ENCODE measurements around the gene TXN2.

Gene TXN2

GRCh38 chr22:36480941-36481392, 473 bp downstream of the TXN2 start:
- no peak for DNase-seq

- no peak for DNase-seq
These were observed 2.5 kb downstream of the TXN2 start for GRCh38 chr22:36478966-36479365.

DNA sequence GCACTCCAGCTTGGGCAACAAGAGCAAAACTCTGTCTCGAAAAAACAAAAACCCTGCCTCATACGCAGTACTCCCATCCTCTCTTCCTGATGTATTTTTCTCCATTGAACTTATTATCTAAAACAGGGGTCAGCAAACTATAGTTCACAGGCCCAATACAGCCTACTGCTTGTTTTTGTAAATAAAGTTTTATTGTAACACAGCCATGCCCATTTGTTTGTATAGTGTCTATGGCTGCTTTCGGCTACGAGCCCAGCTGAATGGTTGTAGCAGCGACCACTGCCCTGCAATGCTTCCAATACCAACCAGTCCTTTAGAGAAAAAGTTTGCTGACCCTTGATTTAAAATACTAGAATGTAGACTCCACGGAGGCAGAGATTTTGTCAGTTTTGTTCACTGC, 6.1 kb downstream of the TXN2 start:
- DNase-seq = no peak

DNA sequence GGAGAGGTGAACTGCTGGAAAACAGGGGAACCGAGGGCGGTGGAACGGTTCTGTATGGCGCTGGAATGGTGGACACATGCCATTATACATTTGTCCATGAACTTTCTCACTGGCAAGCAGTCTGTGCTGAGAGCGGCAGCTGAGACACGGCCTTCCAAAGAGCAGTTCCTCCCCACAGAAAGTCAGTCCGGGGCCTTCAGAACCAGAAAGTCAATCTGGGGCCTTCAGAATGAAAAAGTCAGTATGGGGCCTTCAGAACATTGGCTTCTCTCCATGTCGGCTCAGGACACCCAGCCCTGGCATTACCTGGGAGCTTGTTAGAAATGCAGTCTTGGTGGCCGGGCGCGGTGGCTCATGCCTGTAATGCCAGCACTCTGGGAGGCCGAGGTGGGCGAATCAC, 8.8 kb downstream of the TXN2 start:
- DNase-seq = no peak

DNA sequence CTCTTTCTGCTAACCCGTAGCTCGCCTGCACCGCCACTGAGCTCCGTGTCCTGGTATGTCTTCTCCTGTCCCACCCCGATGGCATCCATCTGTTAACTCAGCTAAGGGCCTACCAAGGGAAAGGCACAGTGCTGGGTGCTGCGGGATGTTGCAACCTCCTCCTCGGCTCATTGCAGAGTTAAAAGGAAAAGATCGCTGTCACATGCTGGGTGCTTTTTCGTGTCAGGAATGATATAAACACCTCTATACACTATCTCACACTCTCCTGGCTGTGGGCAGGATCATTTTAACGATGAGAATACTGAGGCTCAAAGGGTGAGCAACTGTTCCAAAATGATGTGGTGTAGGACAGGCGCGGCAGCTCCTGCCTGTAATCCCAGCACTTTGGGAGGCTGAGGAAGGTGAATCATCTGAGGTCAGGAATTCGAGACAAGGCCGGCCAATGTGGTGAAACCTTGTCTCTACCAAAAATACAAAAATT, 10.1 kb downstream of the TXN2 start:
- no peak for DNase-seq

DNA sequence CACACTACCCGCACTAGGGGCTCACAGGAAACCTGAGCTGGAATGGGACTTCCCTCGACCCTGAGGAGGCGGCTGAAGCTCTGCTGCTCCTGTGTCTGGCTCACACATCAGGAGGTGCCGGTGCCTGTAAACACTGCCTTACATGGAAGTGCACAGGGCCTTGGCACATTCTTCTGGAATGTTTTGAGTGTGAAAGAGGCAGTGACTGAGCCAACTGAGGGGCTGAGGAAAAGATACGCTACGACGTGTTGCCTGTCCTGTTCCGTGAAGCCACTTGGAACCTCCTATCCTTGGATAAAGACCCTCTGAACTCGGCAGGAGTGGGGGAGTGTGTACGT, 10.5 kb downstream of the TXN2 start:
- DNase-seq = no peak

DNA sequence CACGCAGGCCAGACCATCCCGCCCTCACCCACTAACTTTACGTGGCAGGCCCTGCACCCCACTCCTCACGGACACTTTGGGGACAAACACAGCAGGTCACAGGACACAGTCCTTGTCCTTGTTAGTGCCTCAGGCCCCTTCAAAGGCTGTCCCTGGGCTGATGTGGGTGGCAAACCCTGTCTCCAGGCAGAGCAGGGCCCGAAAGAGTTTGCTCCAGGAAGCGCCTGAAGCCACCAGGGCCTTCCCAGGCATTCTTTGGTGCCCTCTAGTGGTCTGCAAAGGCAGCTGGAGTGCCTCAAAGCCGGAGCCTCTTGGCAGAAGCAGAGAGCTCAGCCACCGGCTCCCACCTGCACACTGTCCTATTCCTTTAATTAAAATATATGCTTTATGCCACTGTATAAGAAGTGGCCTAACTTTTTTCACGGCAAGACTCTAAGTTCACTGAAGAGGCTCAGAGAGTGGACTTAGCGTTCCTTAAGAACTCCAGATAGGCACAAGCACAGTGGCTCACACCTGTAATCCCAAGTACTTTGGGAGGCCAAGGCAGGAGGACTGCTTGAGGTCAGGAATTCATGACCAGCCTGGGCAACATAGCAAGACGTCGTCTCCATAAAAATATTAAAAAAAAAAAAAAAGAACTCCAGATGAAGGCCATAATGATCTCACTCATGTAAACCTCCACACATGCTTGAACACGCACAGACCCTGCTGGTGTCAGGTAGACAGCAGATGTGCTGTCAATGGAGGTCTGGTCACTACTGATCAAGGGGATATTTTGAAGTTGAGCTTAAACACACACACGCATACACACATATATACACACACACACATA, 11.1 kb downstream of the TXN2 start:
- DNase-seq = peak; percentile 86

DNA sequence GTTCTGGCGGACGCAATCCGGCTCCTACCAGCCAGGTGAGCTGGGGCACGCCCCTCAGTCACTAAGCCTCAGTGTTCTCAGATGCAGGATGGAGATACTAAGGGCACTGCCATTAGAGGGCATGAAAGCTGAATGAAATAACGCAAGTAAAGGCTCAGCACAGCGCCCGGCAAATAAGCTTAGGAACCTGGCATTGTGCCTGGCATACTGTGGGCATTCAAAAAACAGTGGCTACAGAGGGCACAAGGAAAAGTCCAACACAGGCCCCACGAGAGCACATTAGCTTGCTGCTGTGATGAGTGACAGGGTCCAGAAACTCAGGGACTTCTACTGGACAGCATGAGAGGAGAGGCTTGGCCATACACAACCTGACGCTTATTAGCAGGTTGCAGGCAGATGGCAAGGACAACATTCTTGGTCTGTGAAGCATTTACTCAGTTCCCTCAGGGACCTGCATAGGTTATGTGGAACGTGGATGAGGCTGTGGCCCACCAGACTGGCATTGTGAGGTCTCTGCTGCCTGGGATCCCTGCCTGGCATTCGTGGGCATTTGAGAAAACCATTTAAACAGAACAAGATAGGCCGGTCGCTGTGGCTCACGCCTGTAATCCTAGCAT, 12.2 kb downstream of the TXN2 start:
- DNase-seq = no peak

DNA sequence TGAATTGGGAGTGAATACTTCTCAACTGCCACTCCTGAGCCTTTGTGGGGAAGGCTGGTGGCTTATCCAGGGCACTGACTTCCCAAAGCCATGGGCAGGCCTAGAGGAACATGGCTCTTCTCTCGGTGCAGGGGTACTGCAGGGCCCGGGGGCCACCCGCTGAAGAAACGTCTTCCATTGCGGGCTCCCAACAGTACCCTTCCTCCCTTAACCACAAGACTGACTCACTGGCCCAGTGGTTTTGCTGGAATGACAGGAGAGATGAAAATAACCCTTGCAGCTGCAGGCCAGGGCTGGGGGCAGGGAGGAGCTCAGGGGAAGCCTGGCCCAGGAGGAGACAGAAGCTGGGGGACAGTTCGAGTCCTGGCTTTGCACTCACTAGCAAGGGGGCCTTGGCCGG, 13.5 kb downstream of the TXN2 start:
- DNase-seq = no peak

GRCh38 chr22:36467042-36467810, 14.2 kb downstream of the TXN2 start:
- no peak for DNase-seq

DNA sequence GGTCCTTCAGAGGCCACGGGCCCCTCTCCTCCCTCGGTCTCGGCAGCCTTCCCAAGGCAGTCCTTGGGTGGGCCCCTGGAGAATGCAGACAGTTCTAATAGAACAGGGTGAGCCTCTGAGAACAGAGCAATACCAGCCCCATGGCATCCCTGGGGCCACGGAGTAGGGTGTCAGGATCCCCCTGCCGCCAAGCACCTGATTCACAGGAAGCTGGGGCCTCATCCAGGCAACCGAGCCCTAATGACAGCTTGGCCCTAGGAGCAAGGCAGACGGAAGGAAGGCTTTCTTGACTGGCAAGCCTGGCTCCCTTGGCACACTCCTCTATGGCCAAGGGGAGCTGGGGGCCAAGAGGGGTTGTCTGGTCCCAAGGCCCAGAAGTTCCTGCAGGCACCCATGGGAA, 15.2 kb downstream of the TXN2 start:
- no peak for DNase-seq

GRCh38 chr22:36465232-36466021, 16.0 kb downstream of the TXN2 start:
- DNase-seq = no peak

- no peak for DNase-seq
These were observed 16.7 kb downstream of the TXN2 start for GRCh38 chr22:36464715-36465231.

DNA sequence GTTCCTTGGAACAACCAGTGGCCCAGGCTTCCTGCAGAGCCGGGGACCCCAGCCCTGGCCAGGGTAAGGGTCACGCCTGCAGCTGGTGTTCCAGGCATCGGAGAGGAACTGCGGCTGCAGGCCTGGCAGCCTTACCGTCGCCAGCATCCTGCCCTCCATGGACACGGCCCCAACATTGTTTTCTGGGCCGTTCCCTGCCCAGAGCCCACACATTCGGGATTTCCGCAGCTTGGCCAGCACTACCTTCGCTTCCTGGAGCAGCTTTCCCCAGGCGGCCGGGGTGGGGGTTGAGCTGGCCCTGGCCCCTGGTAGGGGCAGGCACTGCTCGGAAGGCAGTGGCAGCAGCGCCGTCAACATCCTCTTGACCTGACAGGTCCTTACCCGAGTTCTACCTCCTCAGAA, 17.7 kb downstream of the TXN2 start:
- DNase-seq = no peak

DNA sequence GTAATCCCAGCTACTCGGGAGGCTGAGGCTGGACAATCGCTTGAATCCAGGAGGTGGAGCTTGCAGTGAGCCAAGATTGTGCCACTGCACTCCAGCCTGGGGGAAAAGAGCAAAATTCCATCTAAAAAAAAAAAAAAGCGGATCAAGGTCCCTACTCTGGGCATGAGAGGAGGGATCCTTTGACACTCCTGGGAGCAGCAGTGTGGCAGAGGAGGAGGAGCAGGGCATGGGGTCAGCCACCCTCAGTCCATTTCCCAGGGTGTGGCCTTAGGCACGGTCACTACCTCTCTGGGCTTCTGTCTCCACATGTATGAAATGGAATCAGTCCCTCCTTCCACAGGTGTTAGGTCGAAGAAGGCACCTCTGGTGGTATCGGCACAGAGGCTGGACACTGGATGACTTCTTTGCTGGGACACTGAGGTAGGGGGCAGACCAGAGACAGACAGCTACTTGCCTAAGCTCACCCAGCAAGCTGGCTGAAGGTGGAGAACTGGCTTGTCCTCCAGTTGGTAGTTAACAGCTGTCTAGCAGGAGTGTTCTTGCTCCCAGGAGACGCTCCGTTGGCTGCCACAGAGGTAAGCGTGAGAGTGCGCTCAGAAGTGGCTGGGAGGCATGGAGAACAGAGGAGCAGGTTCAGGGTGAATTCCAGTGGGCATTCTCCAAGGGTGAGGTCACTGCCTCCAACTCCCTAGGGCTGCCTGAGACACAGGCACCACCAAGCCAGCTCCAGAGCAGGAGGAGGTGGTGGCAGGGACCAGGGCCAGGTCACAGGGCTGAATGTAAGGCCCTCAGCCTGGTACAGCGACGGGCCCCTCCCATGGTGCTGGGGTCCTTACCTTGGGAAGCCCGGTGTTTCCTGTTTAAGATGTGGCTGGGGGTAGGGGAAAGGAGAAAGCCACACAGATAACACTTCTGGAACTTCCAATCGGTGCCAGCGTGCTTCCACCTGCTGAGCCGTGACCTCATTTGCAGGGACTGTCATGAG, 19.5 kb downstream of the TXN2 start:
- no peak for DNase-seq

GRCh38 chr22:36460202-36460601, 21.2 kb downstream of the TXN2 start:
- no peak for DNase-seq

DNA sequence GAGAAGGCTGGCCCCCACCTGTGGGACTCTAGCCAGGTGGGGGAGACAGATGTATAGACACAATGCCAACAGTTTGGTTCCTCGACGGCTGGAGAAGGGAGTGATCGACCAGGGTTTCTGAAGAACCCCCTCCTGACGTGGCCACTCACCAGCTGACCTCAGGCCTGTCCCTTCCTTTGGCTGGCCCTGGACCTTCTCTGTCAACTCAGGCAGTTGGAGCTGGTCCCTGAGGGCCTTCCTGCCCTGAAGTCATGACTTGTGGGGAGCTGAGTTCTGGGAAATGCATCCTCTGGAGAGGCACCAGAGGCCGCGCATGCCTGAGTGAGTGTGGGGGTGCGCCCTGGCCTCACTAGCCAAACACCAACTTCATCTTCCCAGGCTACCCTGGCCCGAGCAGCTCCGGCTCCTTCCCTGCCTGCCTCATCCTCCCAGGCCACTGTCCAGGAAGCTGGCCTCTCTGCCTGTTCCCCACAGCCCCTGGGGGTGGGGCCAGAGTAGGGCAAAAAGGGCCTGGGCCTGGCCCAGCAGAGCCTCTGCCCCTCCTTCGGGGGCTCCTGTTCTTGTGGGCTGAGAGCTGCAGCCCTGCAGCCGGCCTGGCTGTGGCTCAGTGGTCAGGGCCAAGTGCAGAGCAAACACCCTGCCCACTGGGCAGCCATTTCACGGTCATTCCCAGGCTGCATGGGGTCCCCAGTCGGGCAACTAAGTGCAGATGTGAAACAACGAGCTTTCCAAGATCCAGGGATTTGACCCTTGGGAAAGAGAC, 23.6 kb downstream of the TXN2 start:
- DNase-seq = no peak

GRCh38 chr22:36456464-36456845, 25.0 kb downstream of the TXN2 start:
- DNase-seq = no peak

- no peak for DNase-seq
These were observed 25.6 kb downstream of the TXN2 start for GRCh38 chr22:36455571-36456463.

All from stimulated activated CD4-positive, alpha-beta T cell treated with anti-CD3 and anti-CD28 coated beads, Interleukin-4, amount 100 ng/mL, for 24 hours (primary cell).